GM23338 (cell line): ENCODE results near the gene LGALS3. TPM values are rescaled to one million over a fixed set of nuclear protein-coding genes. Genes with fewer than 3 reads are reported as not detected.

Experiments
- ATAC-seq: fragments of 200-7000 bp; cut with Tn5 transposase; 3 replicates; pipeline ENCODE4 v1.9.1; 2020
- DNase-seq: peaks from one replicate; pipeline ENCODE4 v3.0.0-alpha.2; 2015; ENCODE audit warnings: low spot score
- H2AFZ ChIP-seq: fragments of 200-600 bp; sonication (generic); 2 replicates; pipeline ENCODE4 v1.8.0; 2016; ENCODE audit warnings: antibody characterized with exemption, mild to moderate bottlenecking, moderate library complexity
- H3F3A ChIP-seq: fragments of 200-600 bp; sonication (generic); replicated peaks from 2 replicates; pipeline ENCODE4 v1.8.0; 2017; ENCODE audit warnings: antibody characterized with exemption, mixed run types, low read depth
- H3K27ac ChIP-seq: fragments of 200-600 bp; sonication (generic); 2 replicates; pipeline ENCODE4 v1.6.1; 2016; ENCODE audit warnings: low read depth
- H3K27me3 ChIP-seq: fragments of 200-600 bp; sonication (generic); 2 replicates; pipeline ENCODE4 v1.8.0; 2016; ENCODE audit warnings: mild to moderate bottlenecking, mixed run types, moderate library complexity; ENCODE audit not compliant: insufficient read depth
- H3K36me3 ChIP-seq: fragments of 200-600 bp; sonication (generic); 2 replicates; pipeline ENCODE4 v1.8.0; 2016; ENCODE audit warnings: mild to moderate bottlenecking; ENCODE audit not compliant: insufficient read depth
- H3K4me1 ChIP-seq: fragments of 200-600 bp; sonication (generic); 2 replicates; pipeline ENCODE4 v1.8.0; 2016; ENCODE audit warnings: mild to moderate bottlenecking, moderate library complexity; ENCODE audit not compliant: insufficient read depth
- H3K4me2 ChIP-seq: fragments of 200-600 bp; sonication (generic); 2 replicates; pipeline ENCODE4 v1.7.1; 2017; ENCODE audit warnings: mixed run types
- H3K4me3 ChIP-seq: fragments of 200-600 bp; sonication (generic); 2 replicates; pipeline ENCODE4 v1.6.1; 2016; ENCODE audit warnings: mixed run types
- H3K79me2 ChIP-seq: fragments of 200-600 bp; sonication (generic); replicated peaks from 2 replicates; pipeline ENCODE4 v1.8.0; 2017; ENCODE audit warnings: mild to moderate bottlenecking; ENCODE audit not compliant: insufficient read depth
- H3K9me2 ChIP-seq: fragments of 200-600 bp; sonication (generic); 2 replicates; pipeline ENCODE4 v1.8.0; 2017; ENCODE audit not compliant: insufficient read depth
- H4K20me1 ChIP-seq: fragments of 200-600 bp; sonication (generic); replicated peaks from 2 replicates; pipeline ENCODE4 v1.8.0; 2017; ENCODE audit warnings: mild to moderate bottlenecking; ENCODE audit not compliant: insufficient read depth
- H3K27ac Mint-ChIP-seq: 2 replicates; pipeline ENCODE4 v1.8.0; 2020; ENCODE audit warnings: inconsistent platforms, mild to moderate bottlenecking, moderate library complexity, mixed read lengths
- H3K27me3 Mint-ChIP-seq: 3 replicates; pipeline ENCODE4 v1.8.0; 2022; ENCODE audit warnings: low read depth, mild to moderate bottlenecking, moderate library complexity, mixed read lengths, inconsistent platforms; ENCODE audit not compliant: insufficient read depth, poor library complexity
- H3K36me3 Mint-ChIP-seq: 3 replicates; pipeline ENCODE4 v1.8.0; 2021; ENCODE audit warnings: low read depth, mild to moderate bottlenecking, inconsistent platforms, moderate library complexity, mixed read lengths
- H3K4me1 Mint-ChIP-seq: 3 replicates; pipeline ENCODE4 v1.8.0; 2020; ENCODE audit warnings: mild to moderate bottlenecking, inconsistent platforms, mixed read lengths
- H3K4me3 Mint-ChIP-seq: 3 replicates; pipeline ENCODE4 v1.8.0; 2021; ENCODE audit warnings: moderate library complexity, mild to moderate bottlenecking, inconsistent platforms, mixed read lengths
- H3K9me3 Mint-ChIP-seq: 3 replicates; pipeline ENCODE4 v1.8.0; 2020; ENCODE audit warnings: moderate library complexity, mild to moderate bottlenecking, inconsistent platforms, mixed read lengths
- CREB1 ChIP-seq: fragments of 250-450 bp; sonication (Bioruptor Pico); IDR thresholded peaks from 2 replicates; pipeline ENCODE4 v1.5.0; 2020; ENCODE audit warnings: low read depth, mild to moderate bottlenecking, moderate library complexity
- EZH2 ChIP-seq: fragments of 200-600 bp; sonication (generic); IDR thresholded peaks from one replicate; pipeline ENCODE4 v1.8.0; 2017; ENCODE audit warnings: antibody characterized with exemption, mild to moderate bottlenecking, low read depth; ENCODE audit not compliant: unreplicated experiment
- EZH2phosphoT487 ChIP-seq: fragments of 200-600 bp; sonication (generic); IDR thresholded peaks from one replicate; pipeline ENCODE4 v1.8.1; 2018; ENCODE audit warnings: antibody characterized with exemption; ENCODE audit not compliant: unreplicated experiment
- POLR2AphosphoS5 ChIP-seq: IDR thresholded peaks from 2 replicates; pipeline ENCODE4 v1.6.1; 2016; ENCODE audit warnings: antibody characterized with exemption, low read depth
- STAT1 ChIP-seq: IDR thresholded peaks from one replicate; pipeline ENCODE4 v1.6.1; 2016; ENCODE audit warnings: antibody characterized with exemption; ENCODE audit not compliant: unreplicated experiment
- ZNF114 ChIP-seq: fragments of 250-450 bp; sonication (Bioruptor Pico); IDR thresholded peaks from 2 replicates; pipeline ENCODE4 v1.5.0; 2020; ENCODE audit warnings: mild to moderate bottlenecking, moderate library complexity
- ZNF331 ChIP-seq: fragments of 250-450 bp; sonication (Bioruptor Pico); IDR thresholded peaks from 2 replicates; pipeline ENCODE4 v1.5.0; 2020; ENCODE audit warnings: low read depth, mild to moderate bottlenecking, moderate library complexity
- polyA plus RNA-seq: library from polyadenylated mRNA; unstranded; fragments of >200 nt; fragmentation: Nextera tagmentation; extraction: Ambion mirVana; gene quantifications from 2 replicates; pipeline ENCODE4 v1.2.1, GENCODE V29; 2016
- total RNA-seq: library from RNA; depleted of rRNA; stranded (reverse); fragments of >200 nt; shearing (Covaris generic); gene quantifications from 2 replicates; pipeline ENCODE4 v1.2.3, GENCODE V29; 2014
- TF ChIP-seq, protein P1 (sequence below): fragments of 250-450 bp; sonication (Bioruptor Pico); IDR thresholded peaks from 2 replicates; pipeline ENCODE4 v1.5.0; 2020; ENCODE audit warnings: mild to moderate bottlenecking, moderate library complexity
- TF ChIP-seq, protein P2 (sequence below): IDR thresholded peaks from 2 replicates; pipeline ENCODE4 v1.6.1; 2016; ENCODE audit warnings: antibody characterized with exemption
- TF ChIP-seq, protein P3 (sequence below), 2 experiments: fragments of 200-600 bp in 1 of 2; sonication (generic) in 1 of 2; conservative IDR thresholded peaks; 2 replicates each; pipeline versions ENCODE4 v1.5.1 to v1.6.1; 2016 to 2017; ENCODE audit warnings: antibody characterized with exemption in 2 of 2, low read depth in 2 of 2, mild to moderate bottlenecking in 2 of 2, moderate library complexity in 1 of 2
- TF ChIP-seq, protein P4 (sequence below): IDR thresholded peaks from one replicate; pipeline ENCODE4 v1.6.1; 2018; ENCODE audit warnings: antibody characterized with exemption; ENCODE audit not compliant: unreplicated experiment

The LGALS3 gene
- total and polyA plus RNA-seq, 2 experiments from 2014 or later = 7.2 to 10.9 TPM

DNA sequence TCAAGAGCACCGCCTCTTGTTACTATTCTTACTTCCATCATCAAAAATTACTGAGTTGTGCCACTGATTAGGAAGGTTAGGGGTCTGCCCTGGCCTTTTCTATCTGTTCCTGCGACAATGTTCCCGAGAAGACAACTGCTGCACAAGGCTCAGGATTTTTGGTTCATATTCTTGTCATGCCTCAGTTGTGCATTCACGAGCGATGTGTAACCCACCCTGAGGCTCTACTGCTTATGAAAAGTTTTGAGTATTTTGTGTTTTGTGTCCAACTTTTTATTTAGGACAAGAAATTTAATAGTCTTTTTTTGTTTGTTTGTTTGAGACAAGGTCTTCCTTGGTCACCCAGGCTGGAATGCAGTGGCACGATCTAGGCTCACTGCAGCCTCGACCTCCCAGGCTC lies 23.1 kb upstream of the LGALS3 start:
- Histone ChIP-seq H3K27ac (no peak overlapping the region), H3K4me2 (no peak overlapping the region), H4K20me1 (no peaks in the 10 kb centered on the region), H3F3A (no peaks in the 10 kb centered on the region), H3K9me2 (no peaks in the 10 kb centered on the region), H3K4me1 (peaks cover 22% of the 10 kb centered on the region), H3K27me3 (no peaks in the 10 kb centered on the region), H2AFZ (0 out of 2 replicates have a peak overlapping the region, but pooled peaks have one; percentile 29), H3K36me3 (no peaks in the 10 kb centered on the region), H3K79me2 (no peaks in the 10 kb centered on the region), H3K4me3 (no peak overlapping the region)
- 0 out of 3 replicates have a peak, but pooled peaks cover 3% of the 10 kb centered on the region for H3K36me3 Mint-ChIP-seq
- H3K4me3 Mint-ChIP-seq = no peak overlapping the region
- TF ChIP-seq, protein P1, sequence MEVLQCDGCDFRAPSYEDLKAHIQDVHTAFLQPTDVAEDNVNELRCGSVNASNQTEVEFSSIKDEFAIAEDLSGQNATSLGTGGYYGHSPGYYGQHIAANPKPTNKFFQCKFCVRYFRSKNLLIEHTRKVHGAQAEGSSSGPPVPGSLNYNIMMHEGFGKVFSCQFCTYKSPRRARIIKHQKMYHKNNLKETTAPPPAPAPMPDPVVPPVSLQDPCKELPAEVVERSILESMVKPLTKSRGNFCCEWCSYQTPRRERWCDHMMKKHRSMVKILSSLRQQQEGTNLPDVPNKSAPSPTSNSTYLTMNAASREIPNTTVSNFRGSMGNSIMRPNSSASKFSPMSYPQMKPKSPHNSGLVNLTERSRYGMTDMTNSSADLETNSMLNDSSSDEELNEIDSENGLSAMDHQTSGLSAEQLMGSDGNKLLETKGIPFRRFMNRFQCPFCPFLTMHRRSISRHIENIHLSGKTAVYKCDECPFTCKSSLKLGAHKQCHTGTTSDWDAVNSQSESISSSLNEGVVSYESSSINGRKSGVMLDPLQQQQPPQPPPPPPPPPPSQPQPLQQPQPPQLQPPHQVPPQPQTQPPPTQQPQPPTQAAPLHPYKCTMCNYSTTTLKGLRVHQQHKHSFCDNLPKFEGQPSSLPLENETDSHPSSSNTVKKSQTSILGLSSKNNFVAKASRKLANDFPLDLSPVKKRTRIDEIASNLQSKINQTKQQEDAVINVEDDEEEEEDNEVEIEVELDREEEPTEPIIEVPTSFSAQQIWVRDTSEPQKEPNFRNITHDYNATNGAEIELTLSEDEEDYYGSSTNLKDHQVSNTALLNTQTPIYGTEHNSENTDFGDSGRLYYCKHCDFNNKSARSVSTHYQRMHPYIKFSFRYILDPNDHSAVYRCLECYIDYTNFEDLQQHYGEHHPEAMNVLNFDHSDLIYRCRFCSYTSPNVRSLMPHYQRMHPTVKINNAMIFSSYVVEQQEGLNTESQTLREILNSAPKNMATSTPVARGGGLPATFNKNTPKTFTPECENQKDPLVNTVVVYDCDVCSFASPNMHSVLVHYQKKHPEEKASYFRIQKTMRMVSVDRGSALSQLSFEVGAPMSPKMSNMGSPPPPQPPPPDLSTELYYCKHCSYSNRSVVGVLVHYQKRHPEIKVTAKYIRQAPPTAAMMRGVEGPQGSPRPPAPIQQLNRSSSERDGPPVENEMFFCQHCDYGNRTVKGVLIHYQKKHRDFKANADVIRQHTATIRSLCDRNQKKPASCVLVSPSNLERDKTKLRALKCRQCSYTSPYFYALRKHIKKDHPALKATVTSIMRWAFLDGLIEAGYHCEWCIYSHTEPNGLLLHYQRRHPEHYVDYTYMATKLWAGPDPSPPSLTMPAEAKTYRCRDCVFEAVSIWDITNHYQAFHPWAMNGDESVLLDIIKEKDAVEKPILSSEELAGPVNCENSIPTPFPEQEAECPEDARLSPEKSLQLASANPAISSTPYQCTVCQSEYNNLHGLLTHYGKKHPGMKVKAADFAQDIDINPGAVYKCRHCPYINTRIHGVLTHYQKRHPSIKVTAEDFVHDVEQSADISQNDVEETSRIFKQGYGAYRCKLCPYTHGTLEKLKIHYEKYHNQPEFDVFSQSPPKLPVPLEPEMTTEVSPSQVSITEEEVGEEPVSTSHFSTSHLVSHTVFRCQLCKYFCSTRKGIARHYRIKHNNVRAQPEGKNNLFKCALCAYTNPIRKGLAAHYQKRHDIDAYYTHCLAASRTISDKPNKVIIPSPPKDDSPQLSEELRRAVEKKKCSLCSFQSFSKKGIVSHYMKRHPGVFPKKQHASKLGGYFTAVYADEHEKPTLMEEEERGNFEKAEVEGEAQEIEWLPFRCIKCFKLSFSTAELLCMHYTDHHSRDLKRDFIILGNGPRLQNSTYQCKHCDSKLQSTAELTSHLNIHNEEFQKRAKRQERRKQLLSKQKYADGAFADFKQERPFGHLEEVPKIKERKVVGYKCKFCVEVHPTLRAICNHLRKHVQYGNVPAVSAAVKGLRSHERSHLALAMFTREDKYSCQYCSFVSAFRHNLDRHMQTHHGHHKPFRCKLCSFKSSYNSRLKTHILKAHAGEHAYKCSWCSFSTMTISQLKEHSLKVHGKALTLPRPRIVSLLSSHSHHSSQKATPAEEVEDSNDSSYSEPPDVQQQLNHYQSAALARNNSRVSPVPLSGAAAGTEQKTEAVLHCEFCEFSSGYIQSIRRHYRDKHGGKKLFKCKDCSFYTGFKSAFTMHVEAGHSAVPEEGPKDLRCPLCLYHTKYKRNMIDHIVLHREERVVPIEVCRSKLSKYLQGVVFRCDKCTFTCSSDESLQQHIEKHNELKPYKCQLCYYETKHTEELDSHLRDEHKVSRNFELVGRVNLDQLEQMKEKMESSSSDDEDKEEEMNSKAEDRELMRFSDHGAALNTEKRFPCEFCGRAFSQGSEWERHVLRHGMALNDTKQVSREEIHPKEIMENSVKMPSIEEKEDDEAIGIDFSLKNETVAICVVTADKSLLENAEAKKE (CRISPR knock-in tag) = no peak
- TF ChIP-seq ZNF331 (CRISPR knock-in tag) = no peak
- TF ChIP-seq EZH2 = no peak
- TF ChIP-seq, protein P2, sequence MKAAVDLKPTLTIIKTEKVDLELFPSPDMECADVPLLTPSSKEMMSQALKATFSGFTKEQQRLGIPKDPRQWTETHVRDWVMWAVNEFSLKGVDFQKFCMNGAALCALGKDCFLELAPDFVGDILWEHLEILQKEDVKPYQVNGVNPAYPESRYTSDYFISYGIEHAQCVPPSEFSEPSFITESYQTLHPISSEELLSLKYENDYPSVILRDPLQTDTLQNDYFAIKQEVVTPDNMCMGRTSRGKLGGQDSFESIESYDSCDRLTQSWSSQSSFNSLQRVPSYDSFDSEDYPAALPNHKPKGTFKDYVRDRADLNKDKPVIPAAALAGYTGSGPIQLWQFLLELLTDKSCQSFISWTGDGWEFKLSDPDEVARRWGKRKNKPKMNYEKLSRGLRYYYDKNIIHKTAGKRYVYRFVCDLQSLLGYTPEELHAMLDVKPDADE = no peak
- no peak for TF ChIP-seq STAT1
- no peak for TF ChIP-seq EZH2phosphoT487
- TF ChIP-seq, protein P3, sequence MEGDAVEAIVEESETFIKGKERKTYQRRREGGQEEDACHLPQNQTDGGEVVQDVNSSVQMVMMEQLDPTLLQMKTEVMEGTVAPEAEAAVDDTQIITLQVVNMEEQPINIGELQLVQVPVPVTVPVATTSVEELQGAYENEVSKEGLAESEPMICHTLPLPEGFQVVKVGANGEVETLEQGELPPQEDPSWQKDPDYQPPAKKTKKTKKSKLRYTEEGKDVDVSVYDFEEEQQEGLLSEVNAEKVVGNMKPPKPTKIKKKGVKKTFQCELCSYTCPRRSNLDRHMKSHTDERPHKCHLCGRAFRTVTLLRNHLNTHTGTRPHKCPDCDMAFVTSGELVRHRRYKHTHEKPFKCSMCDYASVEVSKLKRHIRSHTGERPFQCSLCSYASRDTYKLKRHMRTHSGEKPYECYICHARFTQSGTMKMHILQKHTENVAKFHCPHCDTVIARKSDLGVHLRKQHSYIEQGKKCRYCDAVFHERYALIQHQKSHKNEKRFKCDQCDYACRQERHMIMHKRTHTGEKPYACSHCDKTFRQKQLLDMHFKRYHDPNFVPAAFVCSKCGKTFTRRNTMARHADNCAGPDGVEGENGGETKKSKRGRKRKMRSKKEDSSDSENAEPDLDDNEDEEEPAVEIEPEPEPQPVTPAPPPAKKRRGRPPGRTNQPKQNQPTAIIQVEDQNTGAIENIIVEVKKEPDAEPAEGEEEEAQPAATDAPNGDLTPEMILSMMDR (conservative IDR thresholded peaks at IDR 0.05; ENCODE audit: low read depth in 2 of 2) = no peak
- TF ChIP-seq, protein P4, sequence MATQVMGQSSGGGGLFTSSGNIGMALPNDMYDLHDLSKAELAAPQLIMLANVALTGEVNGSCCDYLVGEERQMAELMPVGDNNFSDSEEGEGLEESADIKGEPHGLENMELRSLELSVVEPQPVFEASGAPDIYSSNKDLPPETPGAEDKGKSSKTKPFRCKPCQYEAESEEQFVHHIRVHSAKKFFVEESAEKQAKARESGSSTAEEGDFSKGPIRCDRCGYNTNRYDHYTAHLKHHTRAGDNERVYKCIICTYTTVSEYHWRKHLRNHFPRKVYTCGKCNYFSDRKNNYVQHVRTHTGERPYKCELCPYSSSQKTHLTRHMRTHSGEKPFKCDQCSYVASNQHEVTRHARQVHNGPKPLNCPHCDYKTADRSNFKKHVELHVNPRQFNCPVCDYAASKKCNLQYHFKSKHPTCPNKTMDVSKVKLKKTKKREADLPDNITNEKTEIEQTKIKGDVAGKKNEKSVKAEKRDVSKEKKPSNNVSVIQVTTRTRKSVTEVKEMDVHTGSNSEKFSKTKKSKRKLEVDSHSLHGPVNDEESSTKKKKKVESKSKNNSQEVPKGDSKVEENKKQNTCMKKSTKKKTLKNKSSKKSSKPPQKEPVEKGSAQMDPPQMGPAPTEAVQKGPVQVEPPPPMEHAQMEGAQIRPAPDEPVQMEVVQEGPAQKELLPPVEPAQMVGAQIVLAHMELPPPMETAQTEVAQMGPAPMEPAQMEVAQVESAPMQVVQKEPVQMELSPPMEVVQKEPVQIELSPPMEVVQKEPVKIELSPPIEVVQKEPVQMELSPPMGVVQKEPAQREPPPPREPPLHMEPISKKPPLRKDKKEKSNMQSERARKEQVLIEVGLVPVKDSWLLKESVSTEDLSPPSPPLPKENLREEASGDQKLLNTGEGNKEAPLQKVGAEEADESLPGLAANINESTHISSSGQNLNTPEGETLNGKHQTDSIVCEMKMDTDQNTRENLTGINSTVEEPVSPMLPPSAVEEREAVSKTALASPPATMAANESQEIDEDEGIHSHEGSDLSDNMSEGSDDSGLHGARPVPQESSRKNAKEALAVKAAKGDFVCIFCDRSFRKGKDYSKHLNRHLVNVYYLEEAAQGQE = no peak
- TF ChIP-seq POLR2AphosphoS5 = no peak
- no peak for TF ChIP-seq ZNF114 (CRISPR knock-in tag)
- no peak for TF ChIP-seq CREB1
- H3K27me3 Mint-ChIP-seq = peaks cover 6% of the 10 kb centered on the region
- peaks cover 32% of the 10 kb centered on the region for H3K4me1 Mint-ChIP-seq
- DNase-seq (no peak), ATAC-seq (no peak)
- H3K9me3 Mint-ChIP-seq = peaks cover 3% of the 10 kb centered on the region; the same call in 1 of the 3 replicates
- H3K27ac Mint-ChIP-seq = no peak overlapping the region
